Neuronal stem cell (in vitro differentiated cells): ENCODE measurements around the gene DLD.

Source experiments
- DNase-seq: peaks from one replicate; pipeline ENCODE4 v3.0.0-alpha.2; 2013; ENCODE audit warnings: low spot score
- H2AFZ ChIP-seq: one replicate; pipeline ENCODE4 v1.6.1; 2013; ENCODE audit warnings: mild to moderate bottlenecking, low read length, inconsistent platforms
- H2AK5ac ChIP-seq: 2 replicates; pipeline ENCODE4 v1.6.1; 2013; ENCODE audit warnings: low read depth, mild to moderate bottlenecking, inconsistent platforms, low read length, moderate library complexity, mixed read lengths
- H2BK120ac ChIP-seq: 2 replicates; pipeline ENCODE4 v1.6.1; 2013; ENCODE audit warnings: low read depth, mild to moderate bottlenecking, inconsistent platforms, low read length, moderate library complexity, mixed read lengths
- H2BK12ac ChIP-seq: one replicate; pipeline ENCODE4 v1.6.1; 2013; ENCODE audit warnings: low read length, inconsistent platforms
- H2BK15ac ChIP-seq: 2 replicates; pipeline ENCODE4 v1.6.1; 2013; ENCODE audit warnings: mild to moderate bottlenecking, low read length, inconsistent platforms, mixed read lengths
- H2BK5ac ChIP-seq: one replicate; pipeline ENCODE4 v1.6.1; 2013; ENCODE audit warnings: inconsistent platforms, mild to moderate bottlenecking, low read length, moderate library complexity
- H3K14ac ChIP-seq: one replicate; pipeline ENCODE4 v1.6.1; 2013; ENCODE audit warnings: low read length, inconsistent platforms
- H3K18ac ChIP-seq: 2 replicates; pipeline ENCODE4 v1.6.1; 2013; ENCODE audit warnings: low read length, inconsistent platforms
- H3K23ac ChIP-seq: 2 replicates; pipeline ENCODE4 v1.6.1; 2013; ENCODE audit warnings: low read depth, mild to moderate bottlenecking, mixed read lengths, low read length, inconsistent platforms; ENCODE audit not compliant: poor library complexity
- H3K27ac ChIP-seq: replicated peaks from 3 replicates; pipeline ENCODE4 v1.5.1; 2013; ENCODE audit warnings: low read length, inconsistent platforms
- H3K27me3 ChIP-seq, 3 experiments: 2 replicates each; pipeline ENCODE4 v1.6.1; 2013; ENCODE audit warnings: low read length in 3 of 3, mild to moderate bottlenecking in 2 of 3, inconsistent platforms in 1 of 3, low read depth in 1 of 3, mixed read lengths in 1 of 3, moderate library complexity in 1 of 3; ENCODE audit not compliant: control insufficient read depth in 3 of 3, insufficient read depth in 3 of 3
- H3K36me3 ChIP-seq, 2 donors: replicated peaks in 1 of 2; 2 replicates each; pipeline ENCODE4 v1.6.1; 2013; ENCODE audit warnings: low read length in 2 of 2; ENCODE audit not compliant: control insufficient read depth in 2 of 2, insufficient read depth in 2 of 2
- H3K4ac ChIP-seq: 2 replicates; pipeline ENCODE4 v1.6.1; 2013; ENCODE audit warnings: inconsistent platforms, mild to moderate bottlenecking, low read length, moderate library complexity
- H3K4me1 ChIP-seq, 2 donors: 1 replicate in 1 of 2; 2 replicates in 1 of 2; pipeline ENCODE4 v1.6.1; 2013; ENCODE audit warnings: low read length in 2 of 2, low read depth in 1 of 2; ENCODE audit not compliant: control insufficient read depth in 2 of 2, insufficient read depth in 1 of 2
- H3K4me2 ChIP-seq: one replicate; pipeline ENCODE4 v1.6.1; 2013; ENCODE audit warnings: mild to moderate bottlenecking, low read length, inconsistent platforms; ENCODE audit not compliant: insufficient read depth, poor library complexity, severe bottlenecking
- H3K4me3 ChIP-seq, 2 donors: 2 replicates each; pipeline ENCODE4 v1.5.1; 2013; ENCODE audit warnings: low read length in 2 of 2, mild to moderate bottlenecking in 2 of 2, inconsistent platforms in 1 of 2, moderate library complexity in 1 of 2
- H3K79me1 ChIP-seq: one replicate; pipeline ENCODE4 v1.6.1; 2013; ENCODE audit warnings: low read depth, mild to moderate bottlenecking, inconsistent platforms, low read length, moderate library complexity
- H3K9ac ChIP-seq: one replicate; pipeline ENCODE4 v1.6.1; 2013; ENCODE audit warnings: mild to moderate bottlenecking, low read depth, low read length, inconsistent platforms; ENCODE audit not compliant: poor library complexity
- H3K9me3 ChIP-seq, 2 donors: replicated peaks in 1 of 2; 2 replicates each; pipeline versions ENCODE3 to v1.6.1; 2013; ENCODE audit warnings: low read length in 2 of 2, mild to moderate bottlenecking in 2 of 2, inconsistent platforms in 1 of 2, low read depth in 1 of 2, mixed read lengths in 1 of 2, moderate library complexity in 1 of 2; ENCODE audit not compliant: control insufficient read depth in 2 of 2, insufficient read depth in 1 of 2
- H4K8ac ChIP-seq: one replicate; pipeline ENCODE4 v1.6.1; 2013; ENCODE audit warnings: low read depth, mild to moderate bottlenecking, inconsistent platforms, low read length, moderate library complexity
- H4K91ac ChIP-seq: one replicate; pipeline ENCODE4 v1.6.1; 2013; ENCODE audit warnings: low read length, low read depth, mild to moderate bottlenecking, inconsistent platforms; ENCODE audit not compliant: poor library complexity
- WGBS, 2 donors: extraction: QIAGEN DNeasy Blood & Tissue Kit; methylation state at CpG; one replicate each; pipeline ENCODE4 v1.1.7; 2013; ENCODE audit warnings: missing lambda C conversion rate in 2 of 2, mixed read lengths in 1 of 2; ENCODE audit not compliant: insufficient read length in 2 of 2, insufficient replicate concordance in 1 of 2; ENCODE audit errors: extremely low coverage in 2 of 2; 5-methylcytosine and 5-hydroxymethylcytosine counted together

DLD gene

GRCh38 chr7:107940951-107941350 lies 50.0 kb downstream of the DLD start:
- Histone ChIP-seq H3K4me3 (no peak overlapping the region), H2AFZ (no peak overlapping the region), H3K4me1 (peaks cover 0 to 9% of the 10 kb centered on the region in 2 donors), H3K79me1 (peaks cover 2% of the 10 kb centered on the region), H3K9ac (no peak overlapping the region), H3K27me3 (no peaks in the 10 kb centered on the region), H3K23ac (no peak overlapping the region), H2BK15ac (no peak overlapping the region), H3K9me3 (no peaks in the 10 kb centered on the region), H2BK120ac (no peak overlapping the region), H4K91ac (no peak overlapping the region), H3K4me2 (no peak overlapping the region), H3K14ac (no peak overlapping the region), H3K18ac (no peak overlapping the region), H3K36me3 (peaks cover 14 to 66% of the 10 kb centered on the region in 2 donors), H3K4ac (no peak overlapping the region), H2AK5ac (no peak overlapping the region), H2BK12ac (no peak overlapping the region), H2BK5ac (no peak overlapping the region), H4K8ac (no peak overlapping the region), H3K27ac (no peak overlapping the region)
- no peak for DNase-seq
- no CpG with 5 or more reads among the region's 4 CpGs for WGBS, 2 donors

GRCh38 chr7:107943018-107943417 lies 52.0 kb downstream of the DLD start:
- Histone ChIP-seq H2BK5ac (no peak overlapping the region), H3K4me1 (peaks cover 3 to 11% of the 10 kb centered on the region in 2 donors), H4K8ac (no peak overlapping the region), H3K18ac (no peak overlapping the region), H3K4me2 (no peak overlapping the region), H3K79me1 (peaks cover 2% of the 10 kb centered on the region), H3K27me3 (no peaks in the 10 kb centered on the region), H3K9ac (no peak overlapping the region), H3K14ac (no peak overlapping the region), H2BK12ac (no peak overlapping the region), H3K23ac (no peak overlapping the region), H2AK5ac (no peak overlapping the region), H2BK120ac (no peak overlapping the region), H2BK15ac (no peak overlapping the region), H3K36me3 (peaks cover 14 to 62% of the 10 kb centered on the region in 2 donors), H3K9me3 (no peaks in the 10 kb centered on the region), H3K4ac (no peak overlapping the region), H3K27ac (no peak overlapping the region), H3K4me3 (no peak overlapping the region), H2AFZ (no peak overlapping the region), H4K91ac (no peak overlapping the region)
- DNase-seq = no peak
- WGBS, 2 donors = no CpG with 5 or more reads among the region's 4 CpGs

GRCh38 chr7:107944411-107945169 lies 53.6 kb downstream of the DLD start:
- no peak overlapping the region for H3K27ac ChIP-seq
- H4K8ac ChIP-seq = no peak overlapping the region
- H3K14ac ChIP-seq = no peak overlapping the region
- H3K27me3 ChIP-seq = no peaks in the 10 kb centered on the region
- no peak overlapping the region for H3K18ac ChIP-seq
- no peak overlapping the region for H4K91ac ChIP-seq
- H2AFZ ChIP-seq = no peak overlapping the region
- H2BK15ac ChIP-seq = no peak overlapping the region
- no peak overlapping the region for H3K4me3 ChIP-seq
- H2AK5ac ChIP-seq = no peak overlapping the region
- H2BK120ac ChIP-seq = no peak overlapping the region
- no CpG with 5 or more reads among the region's 3 CpGs for WGBS, 2 donors
- no peak overlapping the region for H3K23ac ChIP-seq
- no peak overlapping the region for H3K4ac ChIP-seq
- no peak for DNase-seq
- no peak overlapping the region for H2BK12ac ChIP-seq
- peaks cover 14 to 60% of the 10 kb centered on the region in 2 donors for H3K36me3 ChIP-seq
- peaks cover 7 to 16% of the 10 kb centered on the region in 2 donors for H3K4me1 ChIP-seq
- peaks cover 2% of the 10 kb centered on the region for H3K79me1 ChIP-seq
- H3K9ac ChIP-seq = no peak overlapping the region
- no peaks in the 10 kb centered on the region for H3K9me3 ChIP-seq
- H3K4me2 ChIP-seq = no peak overlapping the region
- H2BK5ac ChIP-seq = no peak overlapping the region

- Histone ChIP-seq H3K23ac (no peak overlapping the region), H3K18ac (no peak overlapping the region), H3K14ac (no peak overlapping the region), H3K4ac (no peak overlapping the region), H3K27ac (no peak overlapping the region), H2BK15ac (no peak overlapping the region), H3K4me1 (peaks cover 8 to 18% of the 10 kb centered on the region in 2 donors), H3K79me1 (no peaks in the 10 kb centered on the region), H2BK5ac (no peak overlapping the region), H3K36me3 (peaks cover 9 to 54% of the 10 kb centered on the region in 2 donors), H2AK5ac (no peak overlapping the region), H2BK12ac (no peak overlapping the region), H3K4me3 (no peak overlapping the region), H3K9me3 (no peaks in the 10 kb centered on the region), H3K27me3 (no peaks in the 10 kb centered on the region), H2AFZ (no peak overlapping the region), H2BK120ac (no peak overlapping the region), H4K91ac (no peak overlapping the region), H3K4me2 (no peak overlapping the region), H4K8ac (no peak overlapping the region), H3K9ac (no peak overlapping the region)
- DNase-seq = no peak
- WGBS, 2 donors = no CpG with 5 or more reads among the region's 2 CpGs
Observed at GRCh38 chr7:107945332-107945731, 54.3 kb downstream of the DLD start.
